K562 (cell line): ENCODE measurements around the gene LAMB1. TPM values are rescaled to one million over a fixed set of nuclear protein-coding genes. Genes with fewer than 3 reads are reported as not detected.

Experiments used
- CHD4 ChIP-seq: fragments of 200-600 bp; sonication (generic); IDR thresholded peaks from 3 replicates; pipeline ENCODE4 v1.6.1; 2012; ENCODE audit warnings: low read depth, mild to moderate bottlenecking, mixed read lengths, low read length, inconsistent platforms; ENCODE audit not compliant: insufficient read depth, insufficient replicate concordance, poor library complexity, severe bottlenecking
- E2F6 ChIP-seq, 2 experiments: IDR thresholded peaks; 2 replicates each; pipeline ENCODE4 v1.6.1; 2011; ENCODE audit warnings: borderline replicate concordance in 1 of 2, control low read depth in 1 of 2, low read depth in 1 of 2, low read length in 1 of 2, mild to moderate bottlenecking in 1 of 2, mixed read lengths in 1 of 2, moderate library complexity in 1 of 2; ENCODE audit not compliant: insufficient read depth in 1 of 2, insufficient read length in 1 of 2, poor library complexity in 1 of 2, severe bottlenecking in 1 of 2; ENCODE audit errors: extremely low read depth in 1 of 2
- ERF ChIP-seq: fragments of 450-650 bp; formaldehyde crosslinking; IDR thresholded peaks from 2 replicates; pipeline ENCODE4 v1.4.0; 2020; ENCODE audit warnings: mild to moderate bottlenecking, mixed read lengths
- GATA2 ChIP-seq: sonication (generic); formaldehyde crosslinking; IDR thresholded peaks from 2 replicates; pipeline ENCODE4 v1.4.0; 2020; ENCODE audit warnings: mild to moderate bottlenecking, missing genetic modification reagents
- LARP7 ChIP-seq: fragments of 450-650 bp; IDR thresholded peaks from 2 replicates; pipeline ENCODE4 v1.6.1; 2016
- MBD1 ChIP-seq: fragments of 250-450 bp; sonication (Bioruptor Pico); IDR thresholded peaks from 2 replicates; pipeline ENCODE4 v1.8.0; 2022; ENCODE audit warnings: inconsistent platforms
- MYC ChIP-seq, 2 experiments: fragments of 250-450 bp in 1 of 2; sonication (Bioruptor Pico) in 1 of 2; IDR thresholded peaks; 2 replicates each; pipeline versions ENCODE4 v1.5.1 to v1.6.1; 2012 to 2021; ENCODE audit warnings: low read depth in 2 of 2, borderline replicate concordance in 1 of 2, improper control_type of control experiment in 1 of 2, low read length in 1 of 2, mild to moderate bottlenecking in 1 of 2, moderate library complexity in 1 of 2
- NBN ChIP-seq: fragments of 450-650 bp; IDR thresholded peaks from 2 replicates; pipeline ENCODE4 v1.6.1; 2016; ENCODE audit warnings: low read depth, mild to moderate bottlenecking
- NFXL1 ChIP-seq: fragments of 450-650 bp; formaldehyde crosslinking; IDR thresholded peaks from 2 replicates; pipeline ENCODE4 v1.4.0; 2021; ENCODE audit warnings: mild to moderate bottlenecking
- NR4A1 ChIP-seq, 2 experiments: fragments of 250-450 bp in 1 of 2; fragments of 450-650 bp in 1 of 2; sonication (Bioruptor Pico) in 1 of 2; IDR thresholded peaks; 2 replicates each; pipeline versions ENCODE4 v1.4.0 to v1.6.1; 2016 to 2020; ENCODE audit warnings: mild to moderate bottlenecking in 2 of 2, missing compliant biosample characterization in 1 of 2, missing genetic modification characterization in 1 of 2, moderate library complexity in 1 of 2
- POLR2G ChIP-seq: fragments of 200-400 bp; formaldehyde crosslinking; IDR thresholded peaks from 2 replicates; pipeline ENCODE4 v1.6.1; 2017; ENCODE audit warnings: low read depth, mild to moderate bottlenecking, antibody characterized with exemption, low read length, moderate library complexity
- RBFOX2 ChIP-seq: fragments of 200-400 bp; formaldehyde crosslinking; IDR thresholded peaks from 2 replicates; pipeline ENCODE4 v1.6.1; 2017; ENCODE audit warnings: low read depth, mild to moderate bottlenecking, low read length, moderate library complexity
- SRSF9 ChIP-seq: fragments of 200-400 bp; formaldehyde crosslinking; IDR thresholded peaks from 2 replicates; pipeline ENCODE4 v1.6.1; 2017; ENCODE audit warnings: low read depth, low read length, borderline replicate concordance
- TEAD4 ChIP-seq, 2 experiments: sonication (generic) in 1 of 2; formaldehyde crosslinking in 1 of 2; IDR thresholded peaks; 2 replicates each; pipeline versions ENCODE4 v1.6.1 to v1.8.0; 2012 to 2022; ENCODE audit warnings: borderline replicate concordance in 1 of 2, inconsistent platforms in 1 of 2, low read length in 1 of 2, mild to moderate bottlenecking in 1 of 2, missing genetic modification reagents in 1 of 2
- TGIF2 ChIP-seq: sonication (generic); formaldehyde crosslinking; IDR thresholded peaks from 2 replicates; pipeline ENCODE4 v1.8.1; 2022; ENCODE audit warnings: mild to moderate bottlenecking, missing genetic modification reagents, moderate library complexity
- THAP7 ChIP-seq: fragments of 250-450 bp; sonication (Bioruptor Pico); IDR thresholded peaks from 2 replicates; pipeline ENCODE4 v1.5.0; 2021
- WHSC1 ChIP-seq: IDR thresholded peaks from one replicate; pipeline ENCODE4 v1.6.1; 2012; ENCODE audit warnings: low read length, control low read depth, inconsistent platforms
- YY1 ChIP-seq, 3 experiments: IDR thresholded peaks; 2 replicates each; pipeline ENCODE4 v1.6.1; 2011; ENCODE audit warnings: low read length in 2 of 3, mild to moderate bottlenecking in 2 of 3, moderate library complexity in 2 of 3, borderline replicate concordance in 1 of 3, control low read depth in 1 of 3, low read depth in 1 of 3; ENCODE audit not compliant: insufficient read depth in 3 of 3, insufficient replicate concordance in 2 of 3, control insufficient read depth in 1 of 3, insufficient read length in 1 of 3; ENCODE audit errors: extremely low read depth in 1 of 3
- ZNF143 ChIP-seq: sonication (generic); formaldehyde crosslinking; IDR thresholded peaks from 2 replicates; pipeline ENCODE4 v1.9.0; 2022; ENCODE audit warnings: mild to moderate bottlenecking, missing genetic modification reagents
- ZNF561 ChIP-seq: fragments of 450-650 bp; formaldehyde crosslinking; conservative IDR thresholded peaks from 2 replicates; pipeline ENCODE4 v1.4.0; 2020; ENCODE audit warnings: mild to moderate bottlenecking, moderate library complexity
- ZNF589 ChIP-seq: fragments of 200-800 bp; sonication (Bioruptor generic); IDR thresholded peaks from 2 replicates; pipeline ENCODE4 v1.6.1; 2016; ENCODE audit warnings: low read depth, missing genetic modification characterization, missing compliant biosample characterization
- ZNF77 ChIP-seq: fragments of 250-450 bp; sonication (Bioruptor Pico); IDR thresholded peaks from 2 replicates; pipeline ENCODE4 v1.5.0; 2020
- polyA plus RNA-seq, 8 experiments: library from polyadenylated mRNA; depleted of rRNA in 4 of 8; stranded (reverse) in 5 of 8; unstranded in 3 of 8; fragments of >200 nt; fragmentation: Nextera tagmentation in 2 of 8; fragmentation: Illumina TruSeq in 1 of 8; extraction: Ambion mirVana in 2 of 8; extraction: Trizol in 1 of 8; gene quantifications; 2 replicates each; pipeline versions ENCODE4 v1.2.1 to v1.2.3, GENCODE V29; 2011 to 2014; ENCODE audit warnings: inconsistent platforms in 1 of 8, missing spikeins in 1 of 8
- total RNA-seq, 7 experiments: library from RNA; depleted of rRNA in 6 of 7; stranded (reverse); fragments of >200 nt in 6 of 7; fragmentation: Illumina TruSeq in 2 of 7; extraction: Trizol in 2 of 7; gene quantifications; 2 replicates each; pipeline versions ENCODE4 v1.2.1 to v1.2.3, GENCODE V29; 2011 to 2021; ENCODE audit warnings: low replicate concordance in 1 of 7

The LAMB1 gene
- total and polyA plus RNA-seq, 9 of the 15 experiments (the other 6 are each of a cell fraction or from before 2014, with no cell fraction given), result 6.0 to 17.7 (median 12.3) TPM

GRCh38 chr7:108002726-108003598 lies at the start of gene LAMB1 (continued):
- TF ChIP-seq TGIF2 (CRISPR knock-in tag) (no peak), ZNF561 (no peak), MBD1 (CRISPR knock-in tag) (no peak), SRSF9 (no peak), ZNF143 (CRISPR knock-in tag) (no peak), GATA2 (CRISPR knock-in tag) (no peak), POLR2G (peak; percentile 63), THAP7 (CRISPR knock-in tag) (no peak), TEAD4 (IDR thresholded peaks at IDR 0.05; ENCODE audit: low read length) (no peak), TEAD4 (CRISPR knock-in tag; IDR thresholded peaks at IDR 0.05; ENCODE audit: borderline replicate concordance) (no peak), WHSC1 (no peak), LARP7 (no peak), NFXL1 (CRISPR knock-in tag) (no peak), E2F6 (IDR thresholded peaks at IDR 0.05; ENCODE audit: borderline replicate concordance in 1 of 2, extremely low read depth in 1 of 2, insufficient read depth in 1 of 2, insufficient read length in 1 of 2, low read depth in 1 of 2, low read length in 1 of 2, poor library complexity in 1 of 2, severe bottlenecking in 1 of 2) (peak; percentile 22 to 35), RBFOX2 (peak; percentile 66), ERF (CRISPR knock-in tag) (no peak), ZNF589 (no peak), YY1 (IDR thresholded peaks at IDR 0.05; ENCODE audit: borderline replicate concordance in 1 of 3, control insufficient read depth in 1 of 3, extremely low read depth in 1 of 3, insufficient read depth in 3 of 3, insufficient read length in 1 of 3, insufficient replicate concordance in 2 of 3, low read depth in 1 of 3, low read length in 2 of 3) (no peak), ZNF77 (CRISPR knock-in tag) (no peak), MYC (IDR thresholded peaks at IDR 0.05; ENCODE audit: low read depth, low read length) (peak; percentile 11; the same call in 1 of the 2 replicates), MYC (CRISPR knock-in tag; IDR thresholded peaks at IDR 0.05; ENCODE audit: borderline replicate concordance, low read depth) (no peak), CHD4 (no peak), NBN (no peak), NR4A1 (CRISPR knock-in tag; IDR thresholded peaks at IDR 0.05) (no peak), NR4A1 (tag; IDR thresholded peaks at IDR 0.05) (no peak)
